Trophoblast cell (in vitro differentiated cells and primary cell): ENCODE measurements around the gene TRPC6.

Experiments
- DNase-seq, 2 donors: peaks; one replicate each; pipeline ENCODE4 v3.0.0-alpha.2; 2016
- H2AFZ ChIP-seq: 2 replicates; pipeline ENCODE4 v1.6.1; 2013; ENCODE audit warnings: low read length, moderate library complexity, mild to moderate bottlenecking; ENCODE audit not compliant: insufficient read depth, poor library complexity
- H2AK5ac ChIP-seq: 2 replicates; pipeline ENCODE4 v1.6.1; 2013; ENCODE audit warnings: mild to moderate bottlenecking, low read length
- H2BK120ac ChIP-seq: 2 replicates; pipeline ENCODE4 v1.6.1; 2013; ENCODE audit warnings: low read length, mild to moderate bottlenecking, moderate library complexity; ENCODE audit not compliant: insufficient read depth, poor library complexity
- H2BK12ac ChIP-seq: 2 replicates; pipeline ENCODE4 v1.6.1; 2013; ENCODE audit warnings: mild to moderate bottlenecking, low read length, moderate library complexity
- H2BK5ac ChIP-seq: 2 replicates; pipeline ENCODE4 v1.6.1; 2013; ENCODE audit warnings: low read length, low read depth, moderate library complexity, mild to moderate bottlenecking; ENCODE audit not compliant: poor library complexity
- H3K14ac ChIP-seq: 2 replicates; pipeline ENCODE4 v1.6.1; 2013; ENCODE audit warnings: mild to moderate bottlenecking, low read length
- H3K18ac ChIP-seq: 2 replicates; pipeline ENCODE4 v1.6.1; 2013; ENCODE audit warnings: mild to moderate bottlenecking, low read length
- H3K23ac ChIP-seq: 2 replicates; pipeline ENCODE4 v1.6.1; 2013; ENCODE audit warnings: low read length
- H3K27ac ChIP-seq: 2 replicates; pipeline ENCODE4 v1.5.1; 2013; ENCODE audit warnings: low read depth, mild to moderate bottlenecking, inconsistent platforms, low read length, moderate library complexity
- H3K27me3 ChIP-seq: 2 replicates; pipeline ENCODE4 v1.6.1; 2013; ENCODE audit warnings: inconsistent platforms, mild to moderate bottlenecking, low read length, moderate library complexity; ENCODE audit not compliant: insufficient read depth
- H3K36me3 ChIP-seq, 2 experiments: 1 replicate in 1 of 2; 2 replicates in 1 of 2; pipeline ENCODE4 v1.6.1; 2013; ENCODE audit warnings: low read length in 2 of 2, mild to moderate bottlenecking in 2 of 2, moderate library complexity in 1 of 2; ENCODE audit not compliant: insufficient read depth in 2 of 2, control insufficient read depth in 1 of 2
- H3K4ac ChIP-seq: 2 replicates; pipeline ENCODE4 v1.6.1; 2013; ENCODE audit warnings: low read depth, mild to moderate bottlenecking, low read length, moderate library complexity
- H3K4me1 ChIP-seq, 2 experiments: 1 replicate in 1 of 2; 2 replicates in 1 of 2; pipeline ENCODE4 v1.6.1; 2013; ENCODE audit warnings: low read length in 2 of 2, mild to moderate bottlenecking in 2 of 2, moderate library complexity in 1 of 2; ENCODE audit not compliant: insufficient read depth in 2 of 2, control insufficient read depth in 1 of 2
- H3K4me2 ChIP-seq: 2 replicates; pipeline ENCODE4 v1.6.1; 2013; ENCODE audit warnings: inconsistent platforms, mild to moderate bottlenecking, low read length, moderate library complexity
- H3K4me3 ChIP-seq: 2 replicates; pipeline ENCODE4 v1.5.1; 2013; ENCODE audit warnings: mild to moderate bottlenecking, low read depth, low read length, inconsistent platforms
- H3K79me1 ChIP-seq: one replicate; pipeline ENCODE4 v1.6.1; 2013; ENCODE audit warnings: low read length
- H3K79me2 ChIP-seq: 2 replicates; pipeline ENCODE4 v1.6.1; 2013; ENCODE audit warnings: low read length, mild to moderate bottlenecking; ENCODE audit not compliant: control insufficient read depth, insufficient read depth, poor library complexity
- H3K9ac ChIP-seq: 2 replicates; pipeline ENCODE4 v1.6.1; 2013; ENCODE audit warnings: mild to moderate bottlenecking, low read length
- H3K9me3 ChIP-seq: 2 replicates; pipeline ENCODE4 v1.6.1; 2013; ENCODE audit warnings: low read depth, mild to moderate bottlenecking, control low read depth, inconsistent platforms, low read length; ENCODE audit not compliant: insufficient read depth
- H4K12ac ChIP-seq: 2 replicates; pipeline ENCODE4 v1.6.1; 2013; ENCODE audit warnings: low read depth, mild to moderate bottlenecking, low read length, moderate library complexity
- H4K8ac ChIP-seq: 2 replicates; pipeline ENCODE4 v1.6.1; 2013; ENCODE audit warnings: low read depth, mild to moderate bottlenecking, low read length, moderate library complexity
- H4K91ac ChIP-seq: one replicate; pipeline ENCODE4 v1.6.1; 2013; ENCODE audit warnings: low read depth, mild to moderate bottlenecking, low read length, moderate library complexity
- WGBS: extraction: QIAGEN DNeasy Blood & Tissue Kit; methylation state at CpG from one replicate; pipeline ENCODE4 v1.1.7; 2013; ENCODE audit warnings: missing lambda C conversion rate; ENCODE audit not compliant: insufficient read length, insufficient coverage; ENCODE audit errors: extremely low coverage; 5-methylcytosine and 5-hydroxymethylcytosine counted together

The TRPC6 gene

GRCh38 chr11:101528541-101528940 lies 55.3 kb downstream of the TRPC6 start:
- no peak overlapping the region for H3K23ac ChIP-seq
- H3K14ac ChIP-seq = no peak overlapping the region
- H2BK5ac ChIP-seq = no peak overlapping the region
- no peak overlapping the region for H3K4me3 ChIP-seq
- no peaks in the 10 kb centered on the region for H3K79me1 ChIP-seq
- H2BK12ac ChIP-seq = no peak overlapping the region
- no peaks in the 10 kb centered on the region for H3K9me3 ChIP-seq
- no peaks in the 10 kb centered on the region for H3K4me1 ChIP-seq
- no peak overlapping the region for H2AFZ ChIP-seq
- H3K27me3 ChIP-seq = no peaks in the 10 kb centered on the region
- H3K9ac ChIP-seq = no peak overlapping the region
- H2BK120ac ChIP-seq = no peak overlapping the region
- no peaks in the 10 kb centered on the region for H3K36me3 ChIP-seq
- H3K4me2 ChIP-seq = no peak overlapping the region
- no peak overlapping the region for H3K4ac ChIP-seq
- no peak overlapping the region for H3K27ac ChIP-seq
- H4K12ac ChIP-seq = no peak overlapping the region
- no peak overlapping the region for H4K8ac ChIP-seq
- H4K91ac ChIP-seq = no peak overlapping the region
- WGBS = no CpG with 5 or more reads among the region's 2 CpGs
- DNase-seq = no peak
- no peak overlapping the region for H3K18ac ChIP-seq
- no peak overlapping the region for H2AK5ac ChIP-seq
- H3K79me2 ChIP-seq = no peaks in the 10 kb centered on the region

GRCh38 chr11:101523634-101524260 lies 60.1 kb downstream of the TRPC6 start:
- no peak overlapping the region for H3K18ac ChIP-seq
- WGBS = no CpG with 5 or more reads among the region's 1 CpG
- no peak overlapping the region for H2AFZ ChIP-seq
- H3K79me1 ChIP-seq = no peaks in the 10 kb centered on the region
- peaks cover 4% of the 10 kb centered on the region for H3K9me3 ChIP-seq
- no peak overlapping the region for H3K23ac ChIP-seq
- H3K4ac ChIP-seq = no peak overlapping the region
- H2BK12ac ChIP-seq = no peak overlapping the region
- H3K27ac ChIP-seq = no peak overlapping the region
- H4K12ac ChIP-seq = no peak overlapping the region
- H3K4me2 ChIP-seq = no peak overlapping the region
- no peak overlapping the region for H3K4me3 ChIP-seq
- H3K79me2 ChIP-seq = no peaks in the 10 kb centered on the region
- no peak for DNase-seq
- H3K27me3 ChIP-seq = no peaks in the 10 kb centered on the region
- H3K14ac ChIP-seq = no peak overlapping the region
- H2BK120ac ChIP-seq = no peak overlapping the region
- H4K8ac ChIP-seq = no peak overlapping the region
- H4K91ac ChIP-seq = no peak overlapping the region
- no peak overlapping the region for H2AK5ac ChIP-seq
- no peak overlapping the region for H2BK5ac ChIP-seq
- H3K36me3 ChIP-seq = no peaks in the 10 kb centered on the region
- no peaks in the 10 kb centered on the region for H3K4me1 ChIP-seq
- H3K9ac ChIP-seq = no peak overlapping the region

GRCh38 chr11:101523193-101523592 lies 60.6 kb downstream of the TRPC6 start:
- Histone ChIP-seq H3K36me3 (no peaks in the 10 kb centered on the region), H3K27me3 (no peaks in the 10 kb centered on the region), H2BK12ac (no peak overlapping the region), H3K9me3 (peaks cover 4% of the 10 kb centered on the region), H3K23ac (no peak overlapping the region), H4K12ac (no peak overlapping the region), H3K79me1 (no peaks in the 10 kb centered on the region), H2AFZ (no peak overlapping the region), H2AK5ac (no peak overlapping the region), H3K4ac (no peak overlapping the region), H2BK120ac (no peak overlapping the region), H3K27ac (no peak overlapping the region), H2BK5ac (no peak overlapping the region), H3K79me2 (no peaks in the 10 kb centered on the region), H3K18ac (no peak overlapping the region), H3K9ac (no peak overlapping the region), H4K8ac (no peak overlapping the region), H3K4me1 (no peaks in the 10 kb centered on the region), H3K4me3 (no peak overlapping the region), H3K4me2 (no peak overlapping the region), H3K14ac (no peak overlapping the region), H4K91ac (no peak overlapping the region)
- DNase-seq = no peak

- no peaks in the 10 kb centered on the region for H3K36me3 ChIP-seq
- H4K8ac ChIP-seq = no peak overlapping the region
- H2AK5ac ChIP-seq = no peak overlapping the region
- H3K4me3 ChIP-seq = no peak overlapping the region
- no peak overlapping the region for H3K18ac ChIP-seq
- H3K27ac ChIP-seq = no peak overlapping the region
- H2BK12ac ChIP-seq = no peak overlapping the region
- no peak overlapping the region for H3K9ac ChIP-seq
- DNase-seq = no peak
- no peak overlapping the region for H3K4ac ChIP-seq
- no peak overlapping the region for H4K12ac ChIP-seq
- no peak overlapping the region for H3K14ac ChIP-seq
- H2AFZ ChIP-seq = no peak overlapping the region
- no peak overlapping the region for H4K91ac ChIP-seq
- H3K4me2 ChIP-seq = no peak overlapping the region
- no CpG with 5 or more reads among the region's 2 CpGs for WGBS
- H3K23ac ChIP-seq = no peak overlapping the region
- H2BK5ac ChIP-seq = no peak overlapping the region
- H2BK120ac ChIP-seq = no peak overlapping the region
- no peaks in the 10 kb centered on the region for H3K79me2 ChIP-seq
- no peaks in the 10 kb centered on the region for H3K79me1 ChIP-seq
- H3K9me3 ChIP-seq = peaks cover 4% of the 10 kb centered on the region
- H3K4me1 ChIP-seq = no peaks in the 10 kb centered on the region
- H3K27me3 ChIP-seq = no peaks in the 10 kb centered on the region
Observed at GRCh38 chr11:101521821-101522220, 62.0 kb downstream of the TRPC6 start.
